ENCODE data around the gene EVI5L. TPM values are rescaled to one million over a fixed set of nuclear protein-coding genes. Genes with fewer than 3 reads are reported as not detected.

The EVI5L gene
- total RNA-seq, 1 donor from 2014 or later: 4.4 TPM

- no peak overlapping the region for H3K27ac Mint-ChIP-seq
- H3K4me3 Mint-ChIP-seq: no peak overlapping the region
- H3K4me1 Mint-ChIP-seq (ENCODE audit: low read depth): peaks cover 27% of the 10 kb centered on the region
- intact Hi-C loops (cut with micrococcal nuclease): no loop called here
- peaks cover 2% of the 10 kb centered on the region for H3K27me3 Mint-ChIP-seq (ENCODE audit: insufficient read depth)
- no peak for DNase-seq (ENCODE audit: low spot score)
- peaks cover 20% of the 10 kb centered on the region for H3K36me3 Mint-ChIP-seq (ENCODE audit: low read depth)
- H3K9me3 Mint-ChIP-seq: no peaks in the 10 kb centered on the region
Observed at GRCh38 chr19:7907544-7907943, 77.5 kb downstream of the EVI5L start.

DNA sequence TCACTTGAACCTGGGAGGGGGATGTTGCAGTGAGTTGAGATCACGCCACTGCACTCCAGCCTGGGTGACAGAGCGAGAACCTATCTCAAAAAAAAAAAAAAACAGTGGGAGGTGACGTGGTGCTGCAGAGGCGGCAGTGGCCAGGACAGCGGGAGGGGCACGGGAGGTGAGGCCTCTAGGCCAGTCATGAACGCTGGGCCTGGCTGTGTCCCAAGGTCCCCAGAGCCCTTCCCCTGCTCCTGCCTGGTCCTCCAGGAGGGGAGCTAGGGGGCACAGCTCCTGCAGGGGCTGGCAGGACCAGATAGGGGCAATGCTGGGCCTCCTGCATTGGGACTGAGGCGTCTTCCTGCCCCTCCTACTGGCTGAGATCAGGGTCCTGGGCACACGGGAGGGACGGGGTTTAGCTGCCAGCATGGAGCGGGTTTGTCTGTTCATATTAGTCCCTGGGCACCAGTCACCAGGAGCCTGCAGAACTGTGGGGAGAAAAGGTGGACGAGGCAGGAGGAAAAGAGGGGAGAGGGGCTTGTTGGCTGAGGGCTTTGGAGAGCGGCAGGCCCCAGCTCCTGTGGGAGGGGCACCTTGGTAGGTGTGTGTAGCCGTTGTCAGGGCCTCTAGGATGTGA, 78.2 kb downstream of the EVI5L start:
- peaks cover 26% of the 10 kb centered on the region for H3K36me3 Mint-ChIP-seq (ENCODE audit: low read depth)
- no peak overlapping the region for H3K4me3 Mint-ChIP-seq
- intact Hi-C loops (cut with micrococcal nuclease): no loop called here
- H3K27ac Mint-ChIP-seq: no peak overlapping the region
- no peaks in the 10 kb centered on the region for H3K9me3 Mint-ChIP-seq
- H3K27me3 Mint-ChIP-seq (ENCODE audit: insufficient read depth): peaks cover 2% of the 10 kb centered on the region
- H3K4me1 Mint-ChIP-seq (ENCODE audit: low read depth): peaks cover 20% of the 10 kb centered on the region
- DNase-seq (ENCODE audit: low spot score): no peak

DNA sequence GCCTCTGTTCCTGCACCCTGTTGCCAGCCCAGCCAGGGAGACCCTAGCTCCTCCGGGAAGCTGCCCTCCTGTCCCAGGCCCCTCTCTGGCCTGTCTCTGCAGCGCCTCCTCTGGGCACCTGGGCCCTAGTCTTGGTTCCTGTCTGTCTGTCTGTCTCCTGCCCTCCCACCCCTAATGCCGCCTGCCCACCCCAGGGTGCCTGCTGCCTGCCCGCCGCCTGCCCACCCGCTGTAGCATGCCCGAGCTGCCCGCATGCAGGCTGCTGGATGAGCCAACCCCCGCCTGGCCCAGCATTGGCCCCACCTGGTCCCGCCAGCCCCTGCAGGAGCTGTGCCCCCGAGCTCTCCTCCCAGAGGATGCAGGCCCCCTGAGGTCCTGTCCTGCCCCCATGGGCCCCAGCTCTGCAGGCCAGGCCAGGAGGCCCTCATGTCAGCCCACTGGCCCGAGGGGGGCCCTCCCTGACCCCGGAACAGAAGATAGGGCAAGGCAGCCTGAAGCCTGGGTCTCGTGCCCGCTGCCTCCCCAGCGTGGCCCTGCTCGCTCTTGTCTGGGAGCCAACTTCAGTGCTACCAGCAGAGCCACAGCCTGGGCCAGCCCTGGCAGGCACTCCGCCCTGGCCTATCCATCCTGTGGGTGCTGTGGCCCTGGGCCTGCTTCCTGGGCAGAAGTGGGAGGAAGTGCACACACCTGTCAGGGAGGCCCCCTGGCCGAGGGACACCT, 78.9 kb downstream of the EVI5L start:
- intact Hi-C loops (cut with micrococcal nuclease): no loop called here
- no peak overlapping the region for H3K4me3 Mint-ChIP-seq
- no peak overlapping the region for H3K27ac Mint-ChIP-seq
- H3K36me3 Mint-ChIP-seq (ENCODE audit: low read depth): peaks cover 26% of the 10 kb centered on the region
- H3K27me3 Mint-ChIP-seq (ENCODE audit: insufficient read depth): no peaks in the 10 kb centered on the region
- peaks cover 16% of the 10 kb centered on the region for H3K4me1 Mint-ChIP-seq (ENCODE audit: low read depth)
- DNase-seq (ENCODE audit: low spot score): no peak
- H3K9me3 Mint-ChIP-seq: no peaks in the 10 kb centered on the region

GRCh38 chr19:7909471-7910067, 79.6 kb downstream of the EVI5L start:
- Mint-ChIP-seq H3K36me3 (ENCODE audit: low read depth) (peaks cover 26% of the 10 kb centered on the region), H3K4me3 (no peak overlapping the region)
- DNase-seq (ENCODE audit: low spot score): no peak

GRCh38 chr19:7910321-7911161, 80.5 kb downstream of the EVI5L start:
- Mint-ChIP-seq H3K27ac (no peak overlapping the region), H3K27me3 (ENCODE audit: insufficient read depth) (peaks cover 6% of the 10 kb centered on the region), H3K4me3 (no peak overlapping the region), H3K4me1 (ENCODE audit: low read depth) (peaks cover 4% of the 10 kb centered on the region), H3K36me3 (ENCODE audit: low read depth) (peaks cover 24% of the 10 kb centered on the region), H3K9me3 (no peaks in the 10 kb centered on the region)
- DNase-seq (ENCODE audit: low spot score): no peak
- intact Hi-C loops (cut with micrococcal nuclease): no loop called here

More at GRCh38 chr19:7909471-7910067, 79.6 kb downstream of the EVI5L start:
- no peak overlapping the region for H3K27ac Mint-ChIP-seq
- no peaks in the 10 kb centered on the region for H3K9me3 Mint-ChIP-seq
- peaks cover 14% of the 10 kb centered on the region for H3K4me1 Mint-ChIP-seq (ENCODE audit: low read depth)
- no peaks in the 10 kb centered on the region for H3K27me3 Mint-ChIP-seq (ENCODE audit: insufficient read depth)
- intact Hi-C loops (cut with micrococcal nuclease): no loop called here

DNA sequence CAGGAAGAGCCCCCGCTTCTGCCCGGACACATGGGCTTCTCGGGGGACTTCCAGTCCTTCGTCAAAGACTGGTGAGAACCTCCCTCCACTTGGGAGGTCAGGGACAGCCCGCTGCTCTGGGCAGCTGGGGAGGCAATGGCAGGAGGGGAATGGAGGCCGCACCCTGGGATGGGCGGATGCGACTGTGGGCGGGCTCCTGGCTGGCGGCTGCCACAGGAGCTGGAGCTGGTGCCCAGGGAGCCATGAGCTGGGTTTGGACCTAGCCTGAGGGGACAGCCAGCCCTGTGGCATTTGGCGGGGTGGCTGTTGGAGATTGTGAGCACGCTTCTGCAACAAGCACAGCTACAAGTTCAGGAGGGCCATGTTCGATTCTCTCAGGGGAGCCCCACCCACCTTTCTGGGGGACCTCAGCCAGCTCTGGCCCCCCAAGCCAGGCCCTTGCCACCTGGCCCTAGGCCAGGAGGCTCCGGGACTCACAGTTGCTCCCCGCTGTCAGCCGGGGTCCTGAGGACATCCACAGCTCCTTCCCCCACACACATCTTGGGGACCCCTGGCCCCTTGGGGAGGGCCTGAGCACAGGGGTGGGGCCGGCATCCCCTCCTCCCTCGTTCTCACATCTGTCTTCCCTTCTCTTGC, 81.6 kb downstream of the EVI5L start:
- H3K27me3 Mint-ChIP-seq (ENCODE audit: insufficient read depth): peaks cover 7% of the 10 kb centered on the region
- no peaks in the 10 kb centered on the region for H3K9me3 Mint-ChIP-seq
- H3K27ac Mint-ChIP-seq: no peak overlapping the region
- H3K4me3 Mint-ChIP-seq: no peak overlapping the region
- H3K36me3 Mint-ChIP-seq (ENCODE audit: low read depth): peaks cover 19% of the 10 kb centered on the region
- intact Hi-C loops (cut with micrococcal nuclease): no loop called here
- H3K4me1 Mint-ChIP-seq (ENCODE audit: low read depth): no peaks in the 10 kb centered on the region
- no peak for DNase-seq (ENCODE audit: low spot score)

DNA sequence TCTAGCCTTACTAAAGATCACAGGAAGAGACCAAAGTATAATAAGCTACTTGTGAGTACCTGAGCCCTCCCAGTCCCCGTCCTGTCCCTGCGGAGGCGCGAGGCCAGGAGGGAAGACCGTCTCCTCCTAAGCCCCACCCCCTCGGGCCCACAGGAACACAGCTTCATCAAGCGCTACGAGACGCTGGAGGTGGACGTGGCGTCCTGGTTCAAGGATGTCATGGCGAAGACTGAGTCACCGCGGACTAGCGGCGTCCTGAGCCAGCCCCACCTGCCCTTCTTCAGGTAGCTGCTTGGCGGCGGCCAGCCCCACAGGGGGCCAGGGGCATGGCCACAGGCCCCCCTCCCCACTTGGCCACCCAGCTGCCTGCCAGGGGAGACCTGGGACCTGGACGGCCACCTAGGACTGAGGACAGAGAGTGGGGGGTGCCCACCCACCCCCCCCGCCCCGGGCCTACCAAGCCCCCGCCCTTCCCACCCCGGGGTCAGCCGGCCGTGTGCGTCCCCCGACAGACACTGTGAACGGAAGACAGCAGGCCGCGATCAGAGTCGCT, 82.2 kb downstream of the EVI5L start:
- no peaks in the 10 kb centered on the region for H3K9me3 Mint-ChIP-seq

GRCh38 chr19:7912697-7913564, 82.9 kb downstream of the EVI5L start:
- Mint-ChIP-seq H3K27me3 (ENCODE audit: insufficient read depth) (peaks cover 8% of the 10 kb centered on the region), H3K4me3 (no peak overlapping the region), H3K9me3 (no peaks in the 10 kb centered on the region), H3K36me3 (ENCODE audit: low read depth) (peaks cover 19% of the 10 kb centered on the region), H3K4me1 (ENCODE audit: low read depth) (no peaks in the 10 kb centered on the region), H3K27ac (no peak overlapping the region)
- DNase-seq (ENCODE audit: low spot score): no peak
- intact Hi-C loops (cut with micrococcal nuclease): no loop called here

More for the DNA sequence above, 82.2 kb downstream of the EVI5L start:
- Mint-ChIP-seq H3K27me3 (ENCODE audit: insufficient read depth) (peaks cover 7% of the 10 kb centered on the region), H3K27ac (no peak overlapping the region), H3K4me1 (ENCODE audit: low read depth) (no peaks in the 10 kb centered on the region), H3K36me3 (ENCODE audit: low read depth) (peaks cover 19% of the 10 kb centered on the region), H3K4me3 (no peak overlapping the region)
- intact Hi-C loops (cut with micrococcal nuclease): no loop called here
- DNase-seq (ENCODE audit: low spot score): no peak

DNA sequence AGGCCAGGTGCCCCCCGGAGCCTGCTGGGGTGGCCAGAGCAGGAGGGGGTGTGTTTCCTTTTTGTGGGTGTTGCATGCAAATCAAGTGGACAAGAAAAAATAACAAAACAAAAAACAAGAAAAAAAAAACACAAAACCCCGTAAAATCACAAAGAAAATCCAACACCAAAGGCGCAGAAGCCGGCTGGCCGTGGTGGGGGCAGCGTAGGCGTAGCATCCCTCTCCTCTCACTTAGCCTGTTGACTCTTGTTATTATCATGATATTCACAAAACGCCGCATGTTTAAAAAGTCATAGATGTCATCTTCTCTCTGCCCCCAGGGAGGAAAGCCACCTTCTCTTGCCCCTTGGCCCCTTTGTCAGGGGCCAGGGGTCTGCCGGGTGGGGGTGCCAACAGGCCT, 83.6 kb downstream of the EVI5L start:
- Mint-ChIP-seq H3K9me3 (no peaks in the 10 kb centered on the region), H3K27ac (no peak overlapping the region), H3K36me3 (ENCODE audit: low read depth) (peaks cover 17% of the 10 kb centered on the region), H3K4me3 (no peak overlapping the region), H3K27me3 (ENCODE audit: insufficient read depth) (peaks cover 10% of the 10 kb centered on the region), H3K4me1 (ENCODE audit: low read depth) (no peaks in the 10 kb centered on the region)
- intact Hi-C loops (cut with micrococcal nuclease): no loop called here
- no peak for DNase-seq (ENCODE audit: low spot score)

DNA sequence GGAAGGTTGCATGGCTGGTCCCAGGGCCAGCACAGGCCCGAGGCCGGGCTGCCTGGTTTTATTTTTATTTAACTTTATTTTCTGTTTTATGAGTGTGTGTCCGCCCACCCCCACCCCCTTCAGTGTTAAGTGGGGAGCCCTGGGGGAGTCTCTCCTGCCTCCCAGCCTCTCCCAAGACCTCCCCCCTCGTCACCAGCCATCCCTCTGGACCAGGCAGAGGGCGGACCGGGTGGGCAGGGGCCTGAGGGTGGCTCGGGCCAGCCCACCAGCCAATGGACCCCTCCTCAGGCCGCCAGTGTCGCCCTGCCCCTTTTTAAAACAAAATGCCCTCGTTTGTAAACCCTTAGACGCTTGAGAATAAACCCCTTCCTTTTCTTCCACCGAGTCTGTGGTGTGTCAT, 84.1 kb downstream of the EVI5L start:
- Mint-ChIP-seq H3K27me3 (ENCODE audit: insufficient read depth) (peaks cover 10% of the 10 kb centered on the region), H3K9me3 (no peaks in the 10 kb centered on the region), H3K36me3 (ENCODE audit: low read depth) (peaks cover 17% of the 10 kb centered on the region), H3K4me3 (no peak overlapping the region), H3K27ac (no peak overlapping the region), H3K4me1 (ENCODE audit: low read depth) (no peaks in the 10 kb centered on the region)
- DNase-seq (ENCODE audit: low spot score): no peak
- intact Hi-C loops (cut with micrococcal nuclease): no loop called here
